Neural progenitor cell (in vitro differentiated cells): ENCODE measurements around the gene PHF13. TPM values are rescaled to one million over a fixed set of nuclear protein-coding genes. Genes with fewer than 3 reads are reported as not detected.

ENCODE experiments used
- DNase-seq: peaks from one replicate; pipeline ENCODE4 v3.0.0-alpha.2; 2016; ENCODE audit warnings: low spot score
- H2AFZ ChIP-seq: fragments of 200-600 bp; sonication (generic); replicated peaks from 2 replicates; pipeline ENCODE4 v1.6.1; 2016; ENCODE audit warnings: antibody characterized with exemption
- H3F3A ChIP-seq: fragments of 200-600 bp; sonication (generic); 2 replicates; pipeline ENCODE4 v1.6.1; 2016; ENCODE audit warnings: antibody characterized with exemption, low read depth
- H3K27ac ChIP-seq: fragments of 200-600 bp; sonication (generic); 2 replicates; pipeline ENCODE4 v1.5.1; 2016; ENCODE audit warnings: mild to moderate bottlenecking
- H3K27me3 ChIP-seq: fragments of 200-600 bp; sonication (generic); 2 replicates; pipeline ENCODE4 v1.6.1; 2016; ENCODE audit warnings: mild to moderate bottlenecking, moderate library complexity
- H3K36me3 ChIP-seq: fragments of 200-600 bp; sonication (generic); 2 replicates; pipeline ENCODE4 v1.5.1; 2016
- H3K4me1 ChIP-seq: fragments of 200-600 bp; sonication (generic); 2 replicates; pipeline ENCODE4 v1.6.1; 2016; ENCODE audit warnings: mixed run types
- H3K4me2 ChIP-seq: fragments of 200-600 bp; sonication (generic); 2 replicates; pipeline ENCODE4 v1.6.1; 2016
- H3K4me3 ChIP-seq: fragments of 200-600 bp; sonication (generic); 2 replicates; pipeline ENCODE4 v1.5.1; 2016
- H3K79me2 ChIP-seq: fragments of 200-600 bp; sonication (generic); 2 replicates; pipeline ENCODE4 v1.6.1; 2016; ENCODE audit warnings: low read depth
- H3K9ac ChIP-seq: fragments of 200-600 bp; sonication (generic); 2 replicates; pipeline ENCODE4 v1.6.1; 2016
- H3K9me3 ChIP-seq: fragments of 200-600 bp; sonication (generic); 2 replicates; pipeline ENCODE4 v1.5.1; 2016; ENCODE audit warnings: low read depth
- H4K20me1 ChIP-seq: fragments of 200-600 bp; sonication (generic); 2 replicates; pipeline ENCODE4 v1.6.1; 2016; ENCODE audit warnings: low read depth
- H3K27ac Mint-ChIP-seq: 3 replicates; pipeline ENCODE4 v1.8.0; 2021; ENCODE audit warnings: mixed read lengths
- H3K27me3 Mint-ChIP-seq: 2 replicates; pipeline ENCODE4 v1.8.0; 2022; ENCODE audit warnings: low read depth, mild to moderate bottlenecking, inconsistent platforms, moderate library complexity, mixed read lengths; ENCODE audit not compliant: insufficient read depth
- H3K36me3 Mint-ChIP-seq: 3 replicates; pipeline ENCODE4 v1.8.0; 2021; ENCODE audit warnings: mixed read lengths
- H3K4me1 Mint-ChIP-seq: 3 replicates; pipeline ENCODE4 v1.8.0; 2021; ENCODE audit warnings: mixed read lengths
- H3K4me3 Mint-ChIP-seq: 3 replicates; pipeline ENCODE4 v1.8.0; 2021; ENCODE audit warnings: mild to moderate bottlenecking, moderate library complexity, mixed read lengths
- H3K9me3 Mint-ChIP-seq: 3 replicates; pipeline ENCODE4 v1.8.0; 2020; ENCODE audit warnings: mixed read lengths
- CTCF ChIP-seq: fragments of 200-600 bp; sonication (generic); IDR thresholded peaks from 2 replicates; pipeline ENCODE4 v1.5.1; 2017; ENCODE audit warnings: antibody characterized with exemption, mild to moderate bottlenecking
- EZH2 ChIP-seq: fragments of 200-600 bp; sonication (generic); IDR thresholded peaks from 2 replicates; pipeline ENCODE4 v1.6.1; 2017; ENCODE audit warnings: antibody characterized with exemption, mild to moderate bottlenecking, moderate library complexity
- EZH2phosphoT487 ChIP-seq: fragments of 200-600 bp; sonication (generic); IDR thresholded peaks from 2 replicates; pipeline ENCODE4 v1.6.1; 2017; ENCODE audit warnings: antibody characterized with exemption
- total RNA-seq: library from RNA; depleted of rRNA; stranded (reverse); fragments of >200 nt; gene quantifications from 2 replicates; pipeline ENCODE4 v1.2.3, GENCODE V29; 2015; ENCODE audit warnings: low replicate concordance

Gene PHF13
- total RNA-seq, 1 donor from 2014 or later: 32.0 TPM

- H3K9me3 ChIP-seq: no peaks in the 10 kb centered on the region
- H3K4me2 ChIP-seq: peak within 1 kb of the TSS; percentile 81
- no peaks in the 10 kb centered on the region for H3K36me3 Mint-ChIP-seq
- H3K4me3 Mint-ChIP-seq: peak within 1 kb of the TSS; percentile 95
- TF ChIP-seq CTCF (no peak), EZH2 (no peak), EZH2phosphoT487 (no peak)
- DNase-seq: peak; percentile 99
- H3K9ac ChIP-seq: peak within 1 kb of the TSS; percentile 51
- peaks cover 12% of the 10 kb centered on the region for H3F3A ChIP-seq
- H2AFZ ChIP-seq: no peak within 1 kb of the TSS
- H3K27me3 Mint-ChIP-seq: peaks cover 7% of the 10 kb centered on the region
- H3K27ac ChIP-seq: no peak within 1 kb of the TSS
- H3K27me3 ChIP-seq: no peaks in the 10 kb centered on the region
- peaks cover 26% of the 10 kb centered on the region for H3K79me2 ChIP-seq
- no peaks in the 10 kb centered on the region for H3K36me3 ChIP-seq
- peaks cover 13% of the 10 kb centered on the region for H3K4me1 ChIP-seq
- peak within 1 kb of the TSS; percentile 82 for H3K4me3 ChIP-seq
- peak within 1 kb of the TSS; percentile 87 for H3K27ac Mint-ChIP-seq
- H4K20me1 ChIP-seq: peaks cover 15% of the 10 kb centered on the region
- H3K4me1 Mint-ChIP-seq: peaks cover 29% of the 10 kb centered on the region
- no peaks in the 10 kb centered on the region for H3K9me3 Mint-ChIP-seq
These were observed 34.0 kb upstream of the PHF13 start, which contains the start of gene ZBTB48 for GRCh38 chr1:6579374-6580118. ZBTB48 (plus strand) TSS chr1:6579994; CDS start chr1:6580610, 616 bp downstream.

GRCh38 chr1:6580119-6580592 is 33.4 kb upstream of the PHF13 start:
- H3K79me2 ChIP-seq: peaks cover 26% of the 10 kb centered on the region
- Mint-ChIP-seq H3K4me1 (peaks cover 29% of the 10 kb centered on the region), H3K27ac (peak overlapping the region; percentile 50), H3K4me3 (peak overlapping the region; percentile 95), H3K27me3 (peaks cover 7% of the 10 kb centered on the region), H3K9me3 (no peaks in the 10 kb centered on the region), H3K36me3 (no peaks in the 10 kb centered on the region)
- H3K9ac ChIP-seq: peak overlapping the region; percentile 51
- peak overlapping the region; percentile 82 for H3K4me3 ChIP-seq
- no peak for DNase-seq
- H4K20me1 ChIP-seq: peaks cover 16% of the 10 kb centered on the region
- TF ChIP-seq EZH2: no peak
- TF ChIP-seq CTCF: no peak
- TF ChIP-seq EZH2phosphoT487: no peak
- H3K4me1 ChIP-seq: peaks cover 13% of the 10 kb centered on the region
- H3K27me3 ChIP-seq: no peaks in the 10 kb centered on the region
- peaks cover 13% of the 10 kb centered on the region for H3F3A ChIP-seq
- H2AFZ ChIP-seq: no peak overlapping the region
- H3K27ac ChIP-seq: no peak overlapping the region
- no peaks in the 10 kb centered on the region for H3K36me3 ChIP-seq
- H3K9me3 ChIP-seq: no peaks in the 10 kb centered on the region
- peak overlapping the region; percentile 80 for H3K4me2 ChIP-seq

DNA sequence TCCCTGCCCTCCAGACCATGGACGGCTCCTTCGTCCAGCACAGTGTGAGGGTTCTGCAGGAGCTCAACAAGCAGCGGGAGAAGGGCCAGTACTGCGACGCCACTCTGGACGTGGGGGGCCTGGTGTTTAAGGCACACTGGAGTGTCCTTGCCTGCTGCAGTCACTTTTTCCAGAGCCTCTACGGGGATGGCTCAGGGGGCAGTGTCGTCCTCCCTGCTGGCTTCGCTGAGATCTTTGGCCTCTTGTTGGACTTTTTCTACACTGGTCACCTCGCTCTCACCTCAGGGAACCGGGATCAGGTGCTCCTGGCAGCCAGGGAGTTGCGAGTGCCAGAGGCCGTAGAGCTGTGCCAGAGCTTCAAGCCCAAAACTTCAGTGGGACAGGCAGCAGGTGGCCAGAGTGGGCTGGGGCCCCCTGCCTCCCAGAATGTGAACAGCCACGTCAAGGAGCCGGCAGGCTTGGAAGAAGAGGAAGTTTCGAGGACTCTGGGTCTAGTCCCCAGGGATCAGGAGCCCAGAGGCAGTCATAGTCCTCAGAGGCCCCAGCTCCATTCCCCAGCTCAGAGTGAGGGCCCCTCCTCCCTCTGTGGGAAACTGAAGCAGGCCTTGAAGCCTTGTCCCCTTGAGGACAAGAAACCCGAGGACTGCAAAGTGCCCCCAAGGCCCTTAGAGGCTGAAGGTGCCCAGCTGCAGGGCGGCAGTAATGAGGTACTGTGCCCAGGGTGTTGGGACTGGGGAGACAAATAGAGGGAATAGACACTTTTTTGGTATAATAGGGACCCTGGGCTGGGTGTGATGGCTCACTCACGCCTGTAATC is 32.7 kb upstream of the PHF13 start:
- Histone ChIP-seq H4K20me1 (peaks cover 16% of the 10 kb centered on the region), H3K4me2 (peak overlapping the region; percentile 80), H3K4me3 (peak overlapping the region; percentile 82), H3K9ac (peak overlapping the region; percentile 51), H3K79me2 (peaks cover 26% of the 10 kb centered on the region), H3K36me3 (no peaks in the 10 kb centered on the region), H3K27ac (no peak overlapping the region), H3K27me3 (no peaks in the 10 kb centered on the region), H3K4me1 (peaks cover 13% of the 10 kb centered on the region), H2AFZ (no peak overlapping the region), H3F3A (peaks cover 13% of the 10 kb centered on the region), H3K9me3 (no peaks in the 10 kb centered on the region)
- no peaks in the 10 kb centered on the region for H3K9me3 Mint-ChIP-seq
- H3K4me1 Mint-ChIP-seq: peaks cover 29% of the 10 kb centered on the region
- peak; percentile 18 for DNase-seq
- H3K27ac Mint-ChIP-seq: peak overlapping the region; percentile 50
- no peaks in the 10 kb centered on the region for H3K36me3 Mint-ChIP-seq
- TF ChIP-seq EZH2phosphoT487 (no peak), EZH2 (no peak)
- peaks cover 7% of the 10 kb centered on the region for H3K27me3 Mint-ChIP-seq
- H3K4me3 Mint-ChIP-seq: peak overlapping the region; percentile 95
